HG03097 (cell line): ENCODE results near the gene APBB2.

Source experiments
- ATAC-seq: cut with Tn5 transposase; IDR thresholded peaks from one replicate; pipeline ENCODE4 v1.9.1; 2021; ENCODE audit not compliant: unreplicated experiment, low FRiP score

APBB2 gene

DNA sequence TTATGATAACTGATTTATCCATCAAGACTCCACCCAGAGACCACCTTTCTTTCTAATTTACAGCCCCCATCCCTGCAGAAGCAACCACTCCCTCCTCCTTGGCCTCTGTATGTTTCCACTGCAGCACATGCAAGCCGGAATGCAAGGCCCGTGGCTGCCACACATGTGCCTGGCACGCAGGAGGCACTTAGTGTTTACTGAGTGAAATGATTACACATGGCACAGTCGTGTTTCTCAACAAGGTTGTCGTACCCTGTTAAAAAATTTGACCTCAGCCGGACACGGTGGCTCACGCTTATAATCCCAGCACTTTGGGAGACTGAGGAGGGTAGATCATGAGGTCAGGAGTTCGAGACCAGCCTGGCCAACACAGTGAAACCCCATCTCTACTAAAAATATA lies 104.3 kb downstream of the APBB2 start:
- no peak for ATAC-seq

DNA sequence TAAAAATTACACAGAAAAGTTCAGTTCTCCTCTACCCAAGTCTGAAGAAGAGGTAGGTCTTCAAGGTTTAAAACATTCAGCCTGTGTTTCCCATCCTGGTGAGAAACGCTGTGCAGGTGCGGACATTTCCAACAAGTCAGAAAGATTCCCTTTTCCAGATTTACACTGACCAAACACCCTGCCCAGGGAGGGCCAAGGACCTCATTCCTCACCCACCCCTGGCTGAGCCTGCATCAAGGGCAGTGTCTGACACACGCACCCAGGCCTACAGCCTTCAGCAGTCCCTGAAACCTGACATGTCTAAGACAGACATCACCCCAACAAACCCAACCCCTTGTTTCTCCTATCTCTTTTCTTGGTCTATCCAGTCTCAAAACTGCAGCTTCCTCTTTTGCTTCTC lies 105.9 kb downstream of the APBB2 start:
- ATAC-seq: no peak

DNA sequence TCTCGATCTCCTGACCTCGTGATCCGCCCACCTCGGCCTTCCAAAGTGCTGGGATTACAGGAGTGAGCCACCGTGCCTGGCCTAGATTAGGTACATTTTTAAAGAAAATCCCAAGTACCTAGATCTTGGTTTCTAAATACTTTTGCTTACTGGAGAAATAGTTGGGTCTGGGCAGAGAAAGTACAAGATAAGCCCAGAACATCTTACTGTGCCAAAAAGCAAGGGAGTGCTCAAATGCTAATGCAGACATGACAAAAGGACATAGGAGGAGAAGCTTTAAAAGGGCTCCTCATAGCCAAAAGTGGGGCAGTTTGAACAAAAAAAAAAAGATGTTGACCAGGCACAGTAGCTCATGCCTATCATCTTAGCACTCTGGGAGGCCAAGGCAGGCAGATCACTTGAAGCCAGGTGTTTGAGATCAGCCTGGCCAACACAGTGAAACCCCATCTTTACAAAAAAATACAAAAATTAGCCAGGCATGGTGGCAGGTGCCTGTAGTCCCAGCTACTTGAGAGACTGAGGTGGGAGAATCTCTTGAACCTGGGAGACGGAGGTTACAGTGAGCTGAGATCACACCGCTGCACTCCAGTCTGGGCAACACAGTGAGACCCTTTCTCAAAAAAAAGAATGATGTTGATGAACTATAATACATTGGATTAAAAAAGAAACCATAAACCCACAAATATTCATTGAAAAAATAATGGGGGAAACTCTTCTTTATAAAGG lies 107.5 kb downstream of the APBB2 start:
- no peak for ATAC-seq

DNA sequence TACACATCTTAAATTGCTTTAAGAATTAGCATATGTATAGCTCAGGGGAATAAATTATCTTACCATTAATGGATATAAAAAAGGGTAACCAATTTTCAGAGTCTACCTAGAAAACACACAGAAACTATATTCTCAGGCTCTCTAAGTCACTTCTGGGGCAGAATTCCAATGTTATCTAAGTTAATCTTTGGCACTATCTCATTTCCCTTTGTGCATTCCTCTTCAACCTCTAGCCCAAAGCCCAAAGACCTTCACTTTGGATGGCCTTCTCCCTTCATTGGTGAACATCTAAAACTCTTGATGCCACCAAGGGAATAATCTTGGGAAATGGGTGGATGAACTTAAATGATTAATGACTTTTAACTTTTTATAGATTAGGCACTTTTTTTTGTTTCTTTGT lies 108.3 kb downstream of the APBB2 start:
- ATAC-seq: no peak

DNA sequence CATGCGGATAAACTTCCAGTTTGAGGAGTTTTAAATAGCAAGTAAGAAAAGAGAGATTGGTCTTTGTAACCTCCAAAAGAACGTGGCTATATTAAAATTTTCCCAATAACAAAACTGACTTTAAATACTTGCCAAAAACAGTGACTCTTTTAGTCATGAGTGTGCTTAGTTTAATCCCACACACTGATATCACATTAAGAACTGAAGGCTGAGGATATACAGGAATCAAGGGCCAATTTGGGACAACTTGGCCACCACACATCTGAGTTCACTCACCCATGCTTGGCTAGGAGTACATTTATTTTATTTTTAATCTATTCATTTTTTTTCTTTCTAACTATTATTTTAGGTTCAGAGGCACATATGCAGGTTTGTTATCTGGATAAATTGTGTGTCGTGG lies 110.2 kb downstream of the APBB2 start:
- ATAC-seq: no peak

DNA sequence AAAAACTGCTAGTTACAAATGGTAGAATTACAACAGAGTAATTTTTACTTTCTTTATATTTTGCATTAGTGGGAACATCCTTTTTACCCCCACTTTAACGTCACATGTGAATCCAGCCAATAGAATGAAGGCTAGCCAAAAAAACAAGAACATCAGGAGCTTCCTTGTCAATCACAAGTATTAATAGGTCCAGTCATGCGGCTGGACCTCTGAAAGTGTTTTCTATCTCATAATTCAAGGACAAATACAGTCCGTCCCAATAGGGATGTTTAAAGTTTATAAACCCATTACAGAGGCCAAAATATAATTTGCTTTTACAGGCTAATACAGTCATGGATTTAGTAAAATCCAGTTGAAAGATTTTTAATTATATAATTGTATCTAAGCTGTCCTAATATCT lies 110.7 kb downstream of the APBB2 start:
- ATAC-seq: no peak

- no peak for ATAC-seq
Observed at GRCh38 chr4:41102414-41103092, 111.8 kb downstream of the APBB2 start.

DNA sequence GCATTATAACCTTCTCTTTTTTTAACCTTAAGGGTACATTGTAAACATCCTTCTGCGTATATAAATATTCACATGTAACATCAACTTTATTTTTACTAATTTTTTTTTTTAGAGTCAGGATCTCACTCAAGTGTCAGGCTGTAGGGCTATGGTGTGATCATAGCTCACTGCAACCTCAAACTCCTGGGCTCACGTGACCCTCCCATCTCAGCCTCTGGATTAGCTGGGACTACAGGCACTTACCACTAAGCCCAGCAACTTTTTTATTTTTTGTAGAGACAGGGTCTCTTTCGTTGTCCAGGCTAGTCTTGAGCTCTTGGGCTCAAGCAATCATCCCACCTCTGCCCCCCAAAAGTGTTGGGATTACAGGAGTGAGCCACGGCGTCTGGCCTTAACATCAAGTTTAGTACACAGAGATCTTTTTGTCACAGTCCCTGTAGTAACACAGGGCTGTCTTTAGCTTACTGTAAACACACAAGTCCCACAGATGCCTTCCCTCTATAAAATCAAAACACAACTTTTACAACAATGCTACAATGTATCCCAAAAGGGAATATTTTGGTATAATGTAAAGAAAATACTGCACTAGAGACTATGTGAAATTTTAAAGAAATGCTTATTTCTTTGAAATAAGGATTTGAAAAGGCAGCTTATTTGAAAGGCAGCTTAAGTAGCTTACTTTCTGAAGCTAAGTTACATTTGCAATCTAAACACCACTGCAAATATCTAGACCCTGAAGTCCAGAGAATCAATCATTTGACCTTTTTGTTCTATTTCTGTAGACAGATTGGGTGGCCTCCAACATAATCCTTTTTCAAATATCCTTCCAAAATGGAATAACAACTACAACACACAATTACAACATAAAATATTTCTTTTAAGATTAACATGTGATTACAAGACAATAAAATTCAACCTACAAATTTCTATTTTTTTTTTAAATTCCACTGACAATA lies 116.0 kb downstream of the APBB2 start:
- no peak for ATAC-seq

GRCh38 chr4:41095973-41096372 lies 118.4 kb downstream of the APBB2 start:
- ATAC-seq: no peak

GRCh38 chr4:41095192-41095872 lies 119.0 kb downstream of the APBB2 start:
- ATAC-seq: no peak

DNA sequence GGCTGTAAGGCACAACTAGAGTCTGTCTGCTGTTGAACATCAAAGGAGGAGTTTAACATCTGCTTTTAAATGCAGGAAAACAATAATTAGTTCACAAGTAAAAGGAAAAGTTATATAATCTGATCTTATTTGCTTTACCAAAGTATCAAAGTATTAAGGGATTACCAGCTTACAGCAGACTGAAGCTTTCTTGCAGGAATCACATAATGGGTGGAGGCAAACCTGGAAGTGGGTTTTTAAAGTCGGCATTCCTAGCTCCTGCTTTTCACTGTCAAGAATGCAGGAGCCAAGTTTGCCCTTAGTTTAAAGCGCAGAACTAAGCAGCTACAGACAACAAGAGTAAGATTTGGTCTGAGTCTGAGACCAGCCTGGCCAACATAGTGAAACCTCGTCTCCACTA lies 122.2 kb downstream of the APBB2 start:
- no peak for ATAC-seq

GRCh38 chr4:41081847-41082246 lies 132.5 kb downstream of the APBB2 start:
- no peak for ATAC-seq

DNA sequence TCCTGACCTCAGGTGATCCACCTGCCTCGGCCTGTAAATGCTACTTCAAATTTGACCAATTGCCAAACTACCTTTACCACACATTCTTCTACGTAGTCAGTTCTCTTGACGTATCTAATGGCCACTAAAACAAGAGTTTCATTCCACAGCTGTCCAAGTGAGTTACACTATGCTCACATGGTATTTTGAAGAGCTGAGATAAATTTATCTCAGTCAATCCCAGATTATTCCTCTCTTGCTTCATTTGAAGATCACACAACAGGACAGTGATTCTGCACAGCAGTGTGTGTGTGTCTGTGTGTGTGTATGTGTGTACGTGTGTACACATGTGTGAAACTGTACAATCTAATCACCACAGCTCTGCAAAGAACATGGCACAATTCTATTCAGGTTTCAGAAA lies 133.4 kb downstream of the APBB2 start:
- ATAC-seq: no peak

DNA sequence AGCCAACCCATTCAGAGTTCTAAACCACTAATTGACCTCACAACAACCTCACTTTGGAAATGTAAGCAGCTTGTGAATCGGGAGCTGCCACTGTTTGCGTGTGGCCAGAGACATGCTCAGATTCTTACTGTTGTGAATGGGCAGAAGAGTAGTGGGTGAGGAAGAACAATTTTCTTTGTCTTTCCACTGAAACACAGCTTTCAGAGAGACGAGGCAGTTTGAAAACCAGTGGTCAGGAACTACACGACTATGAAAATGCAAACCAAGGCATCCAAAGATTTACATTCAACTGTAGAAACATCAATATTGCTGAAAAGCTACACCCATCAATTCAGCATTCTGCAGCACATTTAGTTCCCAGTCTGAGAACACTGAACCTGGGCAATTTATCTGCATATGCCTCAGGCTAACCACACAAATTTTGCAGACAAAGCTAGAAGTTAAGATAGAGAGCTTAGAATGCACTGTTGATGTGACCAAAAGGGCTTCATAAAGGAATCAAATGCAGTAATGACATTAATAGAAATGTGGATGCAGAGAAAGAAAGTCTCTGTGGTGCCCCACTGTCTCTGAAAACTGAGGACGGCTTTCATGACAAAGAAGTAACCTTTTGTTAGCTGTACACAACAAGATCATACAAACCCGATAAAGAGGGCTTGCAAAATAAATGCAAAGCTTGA lies 134.3 kb downstream of the APBB2 start:
- no peak for ATAC-seq

DNA sequence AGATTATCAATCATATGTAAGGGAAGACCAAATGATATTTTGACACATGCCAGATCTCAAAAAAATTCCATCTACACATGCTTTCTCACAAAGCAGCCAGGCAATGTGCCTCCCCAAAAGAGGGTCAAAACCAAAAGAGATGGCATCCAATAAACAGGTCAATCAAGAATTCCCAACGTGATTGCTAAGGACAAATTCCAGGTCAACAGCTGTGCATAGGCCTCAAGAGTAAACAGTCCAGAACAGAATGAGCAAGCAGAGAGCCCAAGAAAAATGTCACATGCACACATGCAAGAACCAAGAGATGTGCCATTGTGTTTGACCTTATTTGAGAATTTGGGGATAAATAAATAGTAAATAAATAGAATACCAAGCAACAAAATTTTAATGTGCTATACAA lies 136.7 kb downstream of the APBB2 start:
- ATAC-seq: no peak

- ATAC-seq: no peak
Observed at GRCh38 chr4:41076481-41076880, 137.9 kb downstream of the APBB2 start.

- ATAC-seq: no peak
Observed at GRCh38 chr4:41074215-41074614, 140.1 kb downstream of the APBB2 start.

GRCh38 chr4:41072021-41072777 lies 142.1 kb downstream of the APBB2 start:
- ATAC-seq: no peak

DNA sequence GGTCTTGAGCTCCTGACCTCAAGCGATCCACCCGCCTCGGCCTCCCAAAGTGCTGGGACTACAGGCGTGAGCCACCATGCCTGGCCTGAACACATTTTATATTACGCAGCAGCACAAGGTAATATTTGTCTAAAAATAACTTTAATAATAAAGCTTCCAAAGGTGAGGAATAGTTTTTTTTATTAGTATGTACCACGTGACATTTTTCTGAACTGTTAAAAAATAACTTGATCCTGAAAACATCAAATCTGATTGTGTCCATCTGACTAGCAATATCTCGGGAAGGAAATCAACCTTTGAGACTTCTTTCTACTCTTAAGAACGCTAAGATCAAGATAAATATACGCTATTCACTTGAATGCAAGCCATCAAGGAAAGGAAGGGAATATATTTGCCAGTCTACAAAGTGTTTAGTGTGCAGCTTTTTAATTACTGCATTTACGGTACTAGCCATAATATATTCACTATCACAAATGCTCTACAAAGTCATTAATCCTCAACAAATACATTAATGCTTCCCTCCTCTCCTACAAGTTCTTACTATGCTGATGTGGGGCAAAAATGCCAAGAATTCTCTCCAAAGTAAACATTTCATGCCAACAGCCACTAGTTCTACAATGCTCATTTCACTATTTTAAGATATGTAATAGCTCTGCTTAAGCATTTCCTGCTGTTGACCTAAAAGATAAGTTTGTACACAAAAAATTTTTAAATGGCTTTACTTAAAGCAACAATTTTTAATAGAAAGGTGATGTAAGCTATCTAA lies 143.6 kb downstream of the APBB2 start:
- ATAC-seq: no peak
